HepG2 (cell line): ENCODE measurements around the gene FUT3. TPM values are rescaled to one million over a fixed set of nuclear protein-coding genes. Genes with fewer than 3 reads are reported as not detected.
A peak's percentile ranks its signal among the peaks of the same experiment; 100 is the strongest.

Experiments used
- GABPB1 ChIP-seq: IDR thresholded peaks from 2 replicates; pipeline ENCODE4 v1.6.1; 2016; ENCODE audit warnings: mild to moderate bottlenecking, missing genetic modification reagents, moderate library complexity, missing compliant biosample characterization
- HNF4A ChIP-seq: sonication (generic); formaldehyde crosslinking; IDR thresholded peaks from 2 replicates; pipeline ENCODE4 v1.4.0; 2020; ENCODE audit warnings: missing genetic modification reagents
- KDM4B ChIP-seq: sonication (generic); formaldehyde crosslinking; IDR thresholded peaks from 2 replicates; pipeline ENCODE4 v1.4.0; 2020; ENCODE audit warnings: missing genetic modification reagents
- MZF1 ChIP-seq: sonication (generic); formaldehyde crosslinking; IDR thresholded peaks from 2 replicates; pipeline ENCODE4 v1.8.1; 2023; ENCODE audit warnings: mild to moderate bottlenecking, missing genetic modification reagents, borderline replicate concordance
- NFYB ChIP-seq: sonication (generic); formaldehyde crosslinking; IDR thresholded peaks from 2 replicates; pipeline ENCODE4 v1.4.0; 2020; ENCODE audit warnings: missing genetic modification reagents
- POLR2AphosphoS2 ChIP-seq: IDR thresholded peaks from 2 replicates; pipeline ENCODE4 v1.6.1; 2011; ENCODE audit warnings: low read depth, low read length, improper control_type of control experiment
- SIX1 ChIP-seq: sonication (generic); formaldehyde crosslinking; IDR thresholded peaks from 2 replicates; pipeline ENCODE4 v1.4.0; 2020; ENCODE audit warnings: missing genetic modification reagents, borderline replicate concordance
- STAT5B ChIP-seq: sonication (generic); formaldehyde crosslinking; IDR thresholded peaks from 2 replicates; pipeline ENCODE4 v1.4.0; 2020; ENCODE audit warnings: missing genetic modification reagents
- ZNF225 ChIP-seq: sonication (generic); formaldehyde crosslinking; IDR thresholded peaks from 2 replicates; pipeline ENCODE4 v1.4.0; 2020; ENCODE audit warnings: mild to moderate bottlenecking, missing genetic modification reagents
- ZNF354B ChIP-seq: sonication (generic); formaldehyde crosslinking; IDR thresholded peaks from 2 replicates; pipeline ENCODE4 v1.8.0; 2022; ENCODE audit warnings: mild to moderate bottlenecking, missing genetic modification reagents
- ZNF761 ChIP-seq: sonication (generic); formaldehyde crosslinking; conservative IDR thresholded peaks from 2 replicates; pipeline ENCODE4 v1.4.0; 2020; ENCODE audit warnings: mild to moderate bottlenecking, missing genetic modification reagents
- ZSCAN31 ChIP-seq: sonication (generic); formaldehyde crosslinking; IDR thresholded peaks from 2 replicates; pipeline ENCODE4 v1.5.0; 2020; ENCODE audit warnings: low read depth, mild to moderate bottlenecking, missing genetic modification reagents
- polyA plus RNA-seq, 8 experiments: library from polyadenylated mRNA; depleted of rRNA in 3 of 8; stranded (reverse) in 7 of 8; unstranded in 1 of 8; fragments of >200 nt; fragmentation: Illumina TruSeq in 4 of 8; extraction: Trizol in 4 of 8; gene quantifications; 2 replicates each; pipeline versions ENCODE4 v1.2.1 to v1.2.3, GENCODE V29; 2011 to 2016; ENCODE audit warnings: low read depth in 4 of 8, missing spikeins in 1 of 8, mixed read lengths in 1 of 8; ENCODE audit not compliant: insufficient read depth in 1 of 8
- total RNA-seq, 5 experiments: library from RNA; depleted of rRNA; stranded (reverse); fragments of >200 nt; fragmentation: Illumina TruSeq; extraction: Trizol; gene quantifications; 2 replicates each; pipeline ENCODE4 v1.2.3, GENCODE V29; 2016; ENCODE audit warnings: low read depth in 1 of 5
- TF ChIP-seq, protein P1 (sequence below): sonication (generic); formaldehyde crosslinking; IDR thresholded peaks from 2 replicates; pipeline ENCODE4 v1.4.0; 2020; ENCODE audit warnings: missing genetic modification reagents, borderline replicate concordance
- TF ChIP-seq, protein P2 (sequence below), 2 experiments: fragments of 450-650 bp in 1 of 2; sonication (generic) in 1 of 2; formaldehyde crosslinking; IDR thresholded peaks; 2 replicates each; pipeline versions ENCODE4 v1.5.0 to v1.8.0; 2020 to 2022; ENCODE audit warnings: mild to moderate bottlenecking in 1 of 2, missing genetic modification reagents in 1 of 2
- TF ChIP-seq, protein P3 (sequence below): sonication (generic); formaldehyde crosslinking; IDR thresholded peaks from 2 replicates; pipeline ENCODE4 v1.5.0; 2020; ENCODE audit warnings: mild to moderate bottlenecking, missing genetic modification reagents, borderline replicate concordance
- TF ChIP-seq, protein P4 (sequence below): sonication (generic); formaldehyde crosslinking; IDR thresholded peaks from 2 replicates; pipeline ENCODE4 v1.5.1; 2020; ENCODE audit warnings: missing genetic modification reagents, mild to moderate bottlenecking, borderline replicate concordance

FUT3 gene
- total and polyA plus RNA-seq, 2 of the 13 experiments (the other 11 are each of a cell fraction or from before 2014, with no cell fraction given) = 0.53 to 1.1 TPM

DNA sequence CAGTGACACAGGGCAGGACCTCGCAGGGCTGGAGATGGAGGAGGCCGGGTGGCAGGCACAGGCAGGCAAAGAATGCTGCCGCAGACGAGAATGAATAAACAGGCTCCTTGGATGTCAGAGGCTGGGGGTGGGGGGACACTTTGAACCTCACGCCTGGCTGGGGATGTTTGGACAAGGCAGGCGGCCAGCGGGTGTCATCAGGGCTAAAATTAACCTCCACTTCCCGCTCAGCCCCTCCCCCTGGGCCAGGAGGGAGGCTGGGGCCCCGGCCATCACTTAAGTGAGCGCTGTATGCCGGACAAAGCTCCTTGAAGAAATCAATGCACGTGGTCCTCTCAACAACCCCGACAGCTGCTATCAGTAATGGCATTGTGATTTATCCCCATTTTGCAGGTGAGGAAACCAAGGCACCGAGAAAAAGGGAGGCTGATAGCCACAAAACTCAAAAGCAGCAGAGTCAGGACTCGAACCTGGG is 29.4 kb upstream of the FUT3 start (continued):
- TF ChIP-seq, protein P1, sequence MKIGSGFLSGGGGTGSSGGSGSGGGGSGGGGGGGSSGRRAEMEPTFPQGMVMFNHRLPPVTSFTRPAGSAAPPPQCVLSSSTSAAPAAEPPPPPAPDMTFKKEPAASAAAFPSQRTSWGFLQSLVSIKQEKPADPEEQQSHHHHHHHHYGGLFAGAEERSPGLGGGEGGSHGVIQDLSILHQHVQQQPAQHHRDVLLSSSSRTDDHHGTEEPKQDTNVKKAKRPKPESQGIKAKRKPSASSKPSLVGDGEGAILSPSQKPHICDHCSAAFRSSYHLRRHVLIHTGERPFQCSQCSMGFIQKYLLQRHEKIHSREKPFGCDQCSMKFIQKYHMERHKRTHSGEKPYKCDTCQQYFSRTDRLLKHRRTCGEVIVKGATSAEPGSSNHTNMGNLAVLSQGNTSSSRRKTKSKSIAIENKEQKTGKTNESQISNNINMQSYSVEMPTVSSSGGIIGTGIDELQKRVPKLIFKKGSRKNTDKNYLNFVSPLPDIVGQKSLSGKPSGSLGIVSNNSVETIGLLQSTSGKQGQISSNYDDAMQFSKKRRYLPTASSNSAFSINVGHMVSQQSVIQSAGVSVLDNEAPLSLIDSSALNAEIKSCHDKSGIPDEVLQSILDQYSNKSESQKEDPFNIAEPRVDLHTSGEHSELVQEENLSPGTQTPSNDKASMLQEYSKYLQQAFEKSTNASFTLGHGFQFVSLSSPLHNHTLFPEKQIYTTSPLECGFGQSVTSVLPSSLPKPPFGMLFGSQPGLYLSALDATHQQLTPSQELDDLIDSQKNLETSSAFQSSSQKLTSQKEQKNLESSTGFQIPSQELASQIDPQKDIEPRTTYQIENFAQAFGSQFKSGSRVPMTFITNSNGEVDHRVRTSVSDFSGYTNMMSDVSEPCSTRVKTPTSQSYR (CRISPR knock-in tag) = peak; percentile 92
- TF ChIP-seq KDM4B (CRISPR knock-in tag) (no peak), ZNF761 (CRISPR knock-in tag) (no peak), ZSCAN31 (CRISPR knock-in tag) (no peak), SIX1 (CRISPR knock-in tag) (no peak; the same call in 1 of the 2 replicates), MZF1 (CRISPR knock-in tag) (no peak), HNF4A (CRISPR knock-in tag) (peak; percentile 77), POLR2AphosphoS2 (no peak), NFYB (CRISPR knock-in tag) (no peak), ZNF225 (CRISPR knock-in tag) (no peak), STAT5B (CRISPR knock-in tag) (no peak), GABPB1 (CRISPR knock-in tag) (peak; percentile 44; the same call in 1 of the 2 replicates), ZNF354B (CRISPR knock-in tag) (no peak)
- TF ChIP-seq, protein P2, sequence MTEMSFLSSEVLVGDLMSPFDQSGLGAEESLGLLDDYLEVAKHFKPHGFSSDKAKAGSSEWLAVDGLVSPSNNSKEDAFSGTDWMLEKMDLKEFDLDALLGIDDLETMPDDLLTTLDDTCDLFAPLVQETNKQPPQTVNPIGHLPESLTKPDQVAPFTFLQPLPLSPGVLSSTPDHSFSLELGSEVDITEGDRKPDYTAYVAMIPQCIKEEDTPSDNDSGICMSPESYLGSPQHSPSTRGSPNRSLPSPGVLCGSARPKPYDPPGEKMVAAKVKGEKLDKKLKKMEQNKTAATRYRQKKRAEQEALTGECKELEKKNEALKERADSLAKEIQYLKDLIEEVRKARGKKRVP (CRISPR knock-in tag; IDR thresholded peaks at IDR 0.05) = peak in 1 of 2 experiments; percentile 83; a peak in 2 of 4 replicates
- TF ChIP-seq, protein P3, sequence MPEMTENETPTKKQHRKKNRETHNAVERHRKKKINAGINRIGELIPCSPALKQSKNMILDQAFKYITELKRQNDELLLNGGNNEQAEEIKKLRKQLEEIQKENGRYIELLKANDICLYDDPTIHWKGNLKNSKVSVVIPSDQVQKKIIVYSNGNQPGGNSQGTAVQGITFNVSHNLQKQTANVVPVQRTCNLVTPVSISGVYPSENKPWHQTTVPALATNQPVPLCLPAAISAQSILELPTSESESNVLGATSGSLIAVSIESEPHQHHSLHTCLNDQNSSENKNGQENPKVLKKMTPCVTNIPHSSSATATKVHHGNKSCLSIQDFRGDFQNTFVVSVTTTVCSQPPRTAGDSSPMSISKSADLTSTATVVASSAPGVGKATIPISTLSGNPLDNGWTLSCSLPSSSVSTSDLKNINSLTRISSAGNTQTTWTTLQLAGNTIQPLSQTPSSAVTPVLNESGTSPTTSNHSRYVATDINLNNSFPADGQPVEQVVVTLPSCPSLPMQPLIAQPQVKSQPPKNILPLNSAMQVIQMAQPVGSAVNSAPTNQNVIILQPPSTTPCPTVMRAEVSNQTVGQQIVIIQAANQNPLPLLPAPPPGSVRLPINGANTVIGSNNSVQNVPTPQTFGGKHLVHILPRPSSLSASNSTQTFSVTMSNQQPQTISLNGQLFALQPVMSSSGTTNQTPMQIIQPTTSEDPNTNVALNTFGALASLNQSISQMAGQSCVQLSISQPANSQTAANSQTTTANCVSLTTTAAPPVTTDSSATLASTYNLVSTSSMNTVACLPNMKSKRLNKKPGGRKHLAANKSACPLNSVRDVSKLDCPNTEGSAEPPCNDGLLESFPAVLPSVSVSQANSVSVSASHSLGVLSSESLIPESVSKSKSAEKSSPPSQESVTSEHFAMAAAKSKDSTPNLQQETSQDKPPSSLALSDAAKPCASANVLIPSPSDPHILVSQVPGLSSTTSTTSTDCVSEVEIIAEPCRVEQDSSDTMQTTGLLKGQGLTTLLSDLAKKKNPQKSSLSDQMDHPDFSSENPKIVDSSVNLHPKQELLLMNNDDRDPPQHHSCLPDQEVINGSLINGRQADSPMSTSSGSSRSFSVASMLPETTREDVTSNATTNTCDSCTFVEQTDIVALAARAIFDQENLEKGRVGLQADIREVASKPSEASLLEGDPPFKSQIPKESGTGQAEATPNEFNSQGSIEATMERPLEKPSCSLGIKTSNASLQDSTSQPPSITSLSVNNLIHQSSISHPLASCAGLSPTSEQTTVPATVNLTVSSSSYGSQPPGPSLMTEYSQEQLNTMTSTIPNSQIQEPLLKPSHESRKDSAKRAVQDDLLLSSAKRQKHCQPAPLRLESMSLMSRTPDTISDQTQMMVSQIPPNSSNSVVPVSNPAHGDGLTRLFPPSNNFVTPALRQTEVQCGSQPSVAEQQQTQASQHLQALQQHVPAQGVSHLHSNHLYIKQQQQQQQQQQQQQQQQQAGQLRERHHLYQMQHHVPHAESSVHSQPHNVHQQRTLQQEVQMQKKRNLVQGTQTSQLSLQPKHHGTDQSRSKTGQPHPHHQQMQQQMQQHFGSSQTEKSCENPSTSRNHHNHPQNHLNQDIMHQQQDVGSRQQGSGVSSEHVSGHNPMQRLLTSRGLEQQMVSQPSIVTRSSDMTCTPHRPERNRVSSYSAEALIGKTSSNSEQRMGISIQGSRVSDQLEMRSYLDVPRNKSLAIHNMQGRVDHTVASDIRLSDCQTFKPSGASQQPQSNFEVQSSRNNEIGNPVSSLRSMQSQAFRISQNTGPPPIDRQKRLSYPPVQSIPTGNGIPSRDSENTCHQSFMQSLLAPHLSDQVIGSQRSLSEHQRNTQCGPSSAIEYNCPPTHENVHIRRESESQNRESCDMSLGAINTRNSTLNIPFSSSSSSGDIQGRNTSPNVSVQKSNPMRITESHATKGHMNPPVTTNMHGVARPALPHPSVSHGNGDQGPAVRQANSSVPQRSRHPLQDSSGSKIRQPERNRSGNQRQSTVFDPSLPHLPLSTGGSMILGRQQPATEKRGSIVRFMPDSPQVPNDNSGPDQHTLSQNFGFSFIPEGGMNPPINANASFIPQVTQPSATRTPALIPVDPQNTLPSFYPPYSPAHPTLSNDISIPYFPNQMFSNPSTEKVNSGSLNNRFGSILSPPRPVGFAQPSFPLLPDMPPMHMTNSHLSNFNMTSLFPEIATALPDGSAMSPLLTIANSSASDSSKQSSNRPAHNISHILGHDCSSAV (CRISPR knock-in tag) = peak; percentile 77; the same call in 1 of the 2 replicates
- TF ChIP-seq, protein P4, sequence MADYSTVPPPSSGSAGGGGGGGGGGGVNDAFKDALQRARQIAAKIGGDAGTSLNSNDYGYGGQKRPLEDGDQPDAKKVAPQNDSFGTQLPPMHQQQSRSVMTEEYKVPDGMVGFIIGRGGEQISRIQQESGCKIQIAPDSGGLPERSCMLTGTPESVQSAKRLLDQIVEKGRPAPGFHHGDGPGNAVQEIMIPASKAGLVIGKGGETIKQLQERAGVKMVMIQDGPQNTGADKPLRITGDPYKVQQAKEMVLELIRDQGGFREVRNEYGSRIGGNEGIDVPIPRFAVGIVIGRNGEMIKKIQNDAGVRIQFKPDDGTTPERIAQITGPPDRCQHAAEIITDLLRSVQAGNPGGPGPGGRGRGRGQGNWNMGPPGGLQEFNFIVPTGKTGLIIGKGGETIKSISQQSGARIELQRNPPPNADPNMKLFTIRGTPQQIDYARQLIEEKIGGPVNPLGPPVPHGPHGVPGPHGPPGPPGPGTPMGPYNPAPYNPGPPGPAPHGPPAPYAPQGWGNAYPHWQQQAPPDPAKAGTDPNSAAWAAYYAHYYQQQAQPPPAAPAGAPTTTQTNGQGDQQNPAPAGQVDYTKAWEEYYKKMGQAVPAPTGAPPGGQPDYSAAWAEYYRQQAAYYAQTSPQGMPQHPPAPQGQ (CRISPR knock-in tag) = no peak
